Keratinocyte (primary cell): ENCODE results near the gene UTS2B.

ENCODE experiments used
- CTCF ChIP-seq, 3 experiments: IDR thresholded peaks in 1 of 3; conservative IDR thresholded peaks in 1 of 3; optimal IDR thresholded peaks in 1 of 3; 2 replicates in 2 of 3; 3 replicates in 1 of 3; pipeline versions ENCODE3 to v1.5.1; 2011; ENCODE audit warnings: low read length in 3 of 3, mild to moderate bottlenecking in 3 of 3, moderate library complexity in 2 of 3, control low read depth in 1 of 3, inconsistent platforms in 1 of 3; ENCODE audit not compliant: insufficient read depth in 2 of 3; ENCODE audit errors: extremely low read depth in 1 of 3
- EZH2 ChIP-seq: IDR thresholded peaks from one replicate; pipeline ENCODE4 v1.6.1; 2012; ENCODE audit warnings: inconsistent platforms, mild to moderate bottlenecking, low read length, moderate library complexity

GRCh38 chr3:191362037-191362436 lies 31.7 kb upstream of the UTS2B start:
- TF ChIP-seq EZH2 (no peak), CTCF (optimal IDR thresholded peaks at IDR 0.05 in 1 of 3, IDR thresholded peaks at IDR 0.05 in 1 of 3, conservative IDR thresholded peaks at IDR 0.05 in 1 of 3; ENCODE audit: extremely low read depth in 1 of 3, insufficient read depth in 2 of 3, low read length in 3 of 3) (no peak)
